OCI-LY3 (cell line): Measurements from ENCODE around the gene PRCD.

Experiments
- H2AFZ ChIP-seq: fragments of 200-600, 300-600 bp; shearing (Covaris generic); 2 replicates; pipeline ENCODE4 v1.6.0; 2014; ENCODE audit warnings: antibody characterized with exemption, low read depth, low read length
- H3K27ac ChIP-seq: fragments of 200-600, 300-600 bp; sonication (generic); 2 replicates; pipeline ENCODE4 v1.5.1; 2014; ENCODE audit warnings: mild to moderate bottlenecking, low read length, moderate library complexity, mixed read lengths
- H3K27me3 ChIP-seq: fragments of 200-600, 300-600 bp; sonication (generic); 2 replicates; pipeline ENCODE4 v1.6.1; 2014; ENCODE audit warnings: low read depth, low read length, mixed read lengths
- H3K36me3 ChIP-seq: fragments of 200-600, 300-600 bp; sonication (generic); replicated peaks from 2 replicates; pipeline ENCODE3; 2014; ENCODE audit warnings: low read depth, low read length, mixed read lengths
- H3K4me1 ChIP-seq: fragments of 300-600, 200-600 bp; sonication (generic); 2 replicates; pipeline ENCODE4 v1.6.1; 2014; ENCODE audit warnings: low read length, mixed read lengths
- H3K4me2 ChIP-seq: fragments of 200-600, 300-600 bp; sonication (generic); 2 replicates; pipeline ENCODE4 v1.6.1; 2014; ENCODE audit warnings: low read length, mixed read lengths
- H3K4me3 ChIP-seq: fragments of 300-600, 200-600 bp; sonication (generic); 2 replicates; pipeline ENCODE4 v1.5.1; 2014; ENCODE audit warnings: antibody characterized with exemption, mild to moderate bottlenecking, low read length, moderate library complexity
- H3K79me2 ChIP-seq: fragments of 300-600, 200-600 bp; shearing (Covaris generic); 2 replicates; pipeline ENCODE4 v1.6.1; 2014; ENCODE audit warnings: mild to moderate bottlenecking, low read length, mixed read lengths
- H3K9ac ChIP-seq: fragments of 300-600, 200-600 bp; shearing (Covaris generic); 2 replicates; pipeline ENCODE4 v1.6.0; 2014; ENCODE audit warnings: mild to moderate bottlenecking, low read length, moderate library complexity
- H3K9me3 ChIP-seq: fragments of 200-600, 300-600 bp; shearing (Covaris generic); 2 replicates; pipeline ENCODE4 v1.6.1; 2014; ENCODE audit warnings: low read length, mixed read lengths; ENCODE audit not compliant: insufficient read depth
- H4K20me1 ChIP-seq: fragments of 200-600, 300-600 bp; sonication (generic); 2 replicates; pipeline ENCODE4 v1.6.1; 2016; ENCODE audit warnings: low read length, mixed read lengths; ENCODE audit not compliant: insufficient read depth
- EZH2phosphoT487 ChIP-seq: fragments of 200-600 bp; shearing (Covaris generic); IDR thresholded peaks from 2 replicates; pipeline ENCODE4 v1.6.1; 2018; ENCODE audit warnings: antibody characterized with exemption, mixed run types, low read depth
- TF ChIP-seq, protein P1 (sequence below): fragments of 200-600, 300-600 bp; sonication (generic); IDR thresholded peaks from 2 replicates; pipeline ENCODE4 v1.5.1; 2014; ENCODE audit warnings: antibody characterized with exemption, low read length, low read depth

Gene PRCD

DNA sequence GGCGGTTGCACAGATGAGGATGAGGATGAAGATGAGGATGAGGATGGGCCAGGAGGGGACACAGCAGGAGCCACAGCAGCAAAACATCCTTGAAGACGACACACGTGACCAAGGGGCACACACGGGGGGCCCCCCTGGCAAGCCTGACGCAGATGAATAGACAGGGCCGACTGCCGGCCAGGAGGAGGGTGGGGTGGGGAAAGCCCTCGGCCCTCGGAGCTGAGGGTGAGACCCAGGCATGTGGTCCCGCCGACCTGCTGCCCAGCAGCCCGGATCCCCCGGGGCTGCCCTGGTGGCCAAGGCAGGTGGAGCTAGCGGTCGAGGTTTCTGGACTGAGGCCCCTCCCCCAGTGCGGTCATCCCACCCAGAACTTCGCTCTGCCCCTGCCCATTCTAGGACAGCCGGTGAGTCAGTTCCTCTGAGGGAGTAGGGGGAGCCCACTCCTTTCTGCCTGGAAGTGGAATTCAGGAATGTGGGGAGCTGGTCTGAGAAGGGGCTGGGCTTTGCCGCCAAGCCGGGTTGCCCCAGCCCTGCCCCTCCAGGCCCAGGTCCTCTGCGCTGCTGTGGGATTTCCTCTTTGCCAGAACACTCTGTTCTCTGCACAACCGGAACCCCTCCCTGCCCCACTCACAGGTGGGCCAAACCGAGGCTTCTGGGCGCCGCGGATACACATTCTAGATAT is 12.3 kb upstream of the PRCD start:
- H3K27ac ChIP-seq: no peak overlapping the region
- H3K4me1 ChIP-seq: peaks cover 27% of the 10 kb centered on the region
- no peaks in the 10 kb centered on the region; the same call in 1 of the 2 replicates for H3K27me3 ChIP-seq
- no peak for TF ChIP-seq EZH2phosphoT487
- TF ChIP-seq, protein P1, sequence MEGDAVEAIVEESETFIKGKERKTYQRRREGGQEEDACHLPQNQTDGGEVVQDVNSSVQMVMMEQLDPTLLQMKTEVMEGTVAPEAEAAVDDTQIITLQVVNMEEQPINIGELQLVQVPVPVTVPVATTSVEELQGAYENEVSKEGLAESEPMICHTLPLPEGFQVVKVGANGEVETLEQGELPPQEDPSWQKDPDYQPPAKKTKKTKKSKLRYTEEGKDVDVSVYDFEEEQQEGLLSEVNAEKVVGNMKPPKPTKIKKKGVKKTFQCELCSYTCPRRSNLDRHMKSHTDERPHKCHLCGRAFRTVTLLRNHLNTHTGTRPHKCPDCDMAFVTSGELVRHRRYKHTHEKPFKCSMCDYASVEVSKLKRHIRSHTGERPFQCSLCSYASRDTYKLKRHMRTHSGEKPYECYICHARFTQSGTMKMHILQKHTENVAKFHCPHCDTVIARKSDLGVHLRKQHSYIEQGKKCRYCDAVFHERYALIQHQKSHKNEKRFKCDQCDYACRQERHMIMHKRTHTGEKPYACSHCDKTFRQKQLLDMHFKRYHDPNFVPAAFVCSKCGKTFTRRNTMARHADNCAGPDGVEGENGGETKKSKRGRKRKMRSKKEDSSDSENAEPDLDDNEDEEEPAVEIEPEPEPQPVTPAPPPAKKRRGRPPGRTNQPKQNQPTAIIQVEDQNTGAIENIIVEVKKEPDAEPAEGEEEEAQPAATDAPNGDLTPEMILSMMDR: no peak
- H3K4me3 ChIP-seq: peak overlapping the region; percentile 83
- no peaks in the 10 kb centered on the region for H3K36me3 ChIP-seq
- peak overlapping the region; percentile 63 for H2AFZ ChIP-seq
- no peaks in the 10 kb centered on the region for H3K9me3 ChIP-seq
- H3K79me2 ChIP-seq: no peaks in the 10 kb centered on the region
- H3K9ac ChIP-seq: peak overlapping the region; percentile 65
- H4K20me1 ChIP-seq: no peaks in the 10 kb centered on the region
- H3K4me2 ChIP-seq: peak overlapping the region; percentile 100

DNA sequence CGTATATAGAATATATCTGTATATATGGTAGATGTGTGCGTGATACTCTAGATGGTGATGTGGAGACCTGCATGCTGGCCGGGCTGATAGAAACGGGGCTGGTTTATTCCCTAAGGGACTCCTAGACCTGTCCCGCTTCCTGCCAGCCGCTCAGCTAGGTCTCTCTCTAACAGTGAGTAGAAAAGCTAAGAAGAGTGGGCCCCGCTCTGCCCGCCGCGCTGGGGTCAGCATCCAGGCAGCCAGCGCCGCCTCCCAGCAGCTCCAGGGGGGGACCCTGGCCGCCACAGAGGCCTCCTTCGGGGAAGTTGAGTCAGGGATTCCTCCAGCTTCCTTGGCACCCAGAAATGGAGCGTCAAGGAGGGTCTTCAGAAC is 11.7 kb upstream of the PRCD start:
- Histone ChIP-seq H3K27me3 (no peaks in the 10 kb centered on the region), H4K20me1 (no peaks in the 10 kb centered on the region), H2AFZ (peak overlapping the region; percentile 94), H3K79me2 (no peaks in the 10 kb centered on the region), H3K27ac (no peak overlapping the region), H3K4me3 (peak overlapping the region; percentile 83), H3K9ac (peak overlapping the region; percentile 65), H3K4me1 (peaks cover 27% of the 10 kb centered on the region), H3K4me2 (peak overlapping the region; percentile 100), H3K36me3 (no peaks in the 10 kb centered on the region), H3K9me3 (no peaks in the 10 kb centered on the region)
- no peak for TF ChIP-seq EZH2phosphoT487
- TF ChIP-seq, protein P1: no peak

DNA sequence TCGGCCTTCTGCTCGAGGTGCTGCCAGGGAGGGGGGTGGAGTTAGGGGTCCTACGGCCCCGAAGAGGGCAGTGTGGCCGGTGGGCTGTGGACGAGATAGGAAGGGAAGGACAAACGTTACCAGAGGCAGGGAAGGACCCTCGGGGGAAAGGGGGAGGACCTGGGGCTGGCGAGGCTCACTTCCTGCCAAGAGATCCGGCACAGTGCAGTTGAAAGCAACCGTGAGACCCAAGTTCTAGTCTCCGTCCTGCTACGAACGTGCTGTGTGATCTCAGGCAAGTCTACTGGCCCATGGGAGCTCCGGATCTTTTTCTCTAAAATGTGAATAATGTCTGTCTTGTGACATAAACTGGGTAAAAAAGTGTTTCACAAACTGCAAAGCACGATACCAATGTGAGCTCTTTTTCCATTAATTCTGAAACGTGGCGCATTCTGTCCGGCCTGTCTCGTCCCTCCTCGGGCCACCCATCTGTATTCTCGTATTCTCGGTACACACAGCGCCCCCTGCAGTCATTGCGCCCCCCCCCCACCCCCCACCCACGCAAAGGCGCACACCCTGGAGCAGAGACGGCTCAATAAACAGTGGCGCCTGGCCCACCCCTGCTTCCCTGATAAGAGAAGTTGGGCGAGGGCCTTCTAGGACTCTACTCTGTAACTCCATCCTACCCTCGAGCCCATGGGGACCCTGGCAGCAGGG is 11.2 kb upstream of the PRCD start:
- Histone ChIP-seq H3K27ac (no peak overlapping the region), H4K20me1 (no peaks in the 10 kb centered on the region), H3K79me2 (no peaks in the 10 kb centered on the region), H3K9me3 (no peaks in the 10 kb centered on the region), H3K4me2 (peak overlapping the region; percentile 100), H3K4me1 (peaks cover 23% of the 10 kb centered on the region), H3K36me3 (no peaks in the 10 kb centered on the region), H3K9ac (peak overlapping the region; percentile 65), H2AFZ (peak overlapping the region; percentile 94), H3K27me3 (no peaks in the 10 kb centered on the region), H3K4me3 (peak overlapping the region; percentile 83)
- no peak for TF ChIP-seq EZH2phosphoT487
- TF ChIP-seq, protein P1: peak; percentile 12; the same call in 1 of the 2 replicates

DNA sequence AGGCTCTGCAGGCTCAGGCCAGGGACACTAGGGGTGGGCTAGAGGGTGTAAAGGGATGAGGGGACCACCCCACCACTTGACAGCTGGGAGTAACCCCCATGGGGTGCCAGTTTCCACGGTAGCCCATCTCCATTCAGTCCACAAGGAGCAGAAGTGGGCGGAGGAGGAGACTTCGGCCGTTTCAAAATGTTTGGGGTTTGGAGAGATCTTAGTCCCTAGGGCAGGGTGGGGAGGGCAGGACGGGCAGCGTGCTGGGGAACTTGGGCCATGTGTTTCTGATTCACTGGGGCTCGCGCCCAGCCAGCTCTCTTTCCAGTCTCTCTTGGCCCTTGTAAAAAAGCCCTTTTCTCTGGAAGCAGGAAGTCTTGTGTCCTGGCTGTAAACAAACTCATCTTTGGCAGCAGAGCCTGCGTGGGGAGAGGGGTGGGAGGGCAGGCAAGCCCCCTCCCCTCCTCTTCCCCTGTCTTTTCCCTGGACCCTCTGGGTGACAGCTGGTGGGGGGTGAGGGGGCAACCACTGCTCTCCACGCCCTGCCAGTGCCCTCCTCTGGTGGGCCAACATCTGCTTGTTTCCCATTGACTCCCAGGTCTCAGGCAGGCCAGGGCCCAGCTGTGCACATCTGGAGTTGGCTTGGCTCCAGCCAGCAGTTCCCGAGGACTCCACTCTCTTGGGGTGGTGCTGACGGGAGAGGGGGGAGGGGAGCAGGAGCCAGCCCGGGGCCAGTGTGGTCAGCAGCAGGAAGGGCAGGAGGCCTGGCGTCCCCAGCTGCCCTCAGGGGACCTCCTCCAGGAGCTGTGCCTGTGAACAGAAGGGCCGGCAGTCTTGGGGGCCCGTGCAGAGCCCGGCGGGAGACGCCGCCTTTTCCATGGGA is 10.4 kb upstream of the PRCD start:
- Histone ChIP-seq H3K9me3 (no peaks in the 10 kb centered on the region), H3K9ac (no peak overlapping the region), H3K79me2 (no peaks in the 10 kb centered on the region), H3K36me3 (no peaks in the 10 kb centered on the region), H3K4me1 (peaks cover 23% of the 10 kb centered on the region), H3K4me2 (peak overlapping the region; percentile 100), H3K27ac (no peak overlapping the region), H3K4me3 (peak overlapping the region; percentile 83; the same call in 1 of the 2 replicates), H3K27me3 (no peaks in the 10 kb centered on the region), H2AFZ (peak overlapping the region; percentile 24; the same call in 1 of the 2 replicates), H4K20me1 (no peaks in the 10 kb centered on the region)
- TF ChIP-seq, protein P1: no peak
- TF ChIP-seq EZH2phosphoT487: no peak
